ENCODE data around the gene WWP2. TPM values are rescaled to one million over a fixed set of nuclear protein-coding genes. Genes with fewer than 3 reads are reported as not detected.
"Not testable (repeated sequence)": the region's sequence is repeated elsewhere in the genome, so short reads cannot be mapped to it uniquely, and the experiment has no call there.

WWP2 gene
- total and polyA plus RNA-seq, 2 experiments from 2014 or later, result 19.9 to 23.1 TPM

- Histone ChIP-seq H4K20me1 (ENCODE audit: insufficient read depth, poor library complexity, severe bottlenecking) (peaks cover 4% of the 10 kb centered on the region), H3K4me1 (ENCODE audit: insufficient read depth) (peaks cover 11% of the 10 kb centered on the region), H3K4me2 (peak within 1 kb of the TSS; percentile 77), H3K27ac (peak within 1 kb of the TSS; percentile 73), H3K36me3 (replicated peaks; ENCODE audit: insufficient read depth, low read depth) (no peaks in the 10 kb centered on the region), H3K4me3 (peak within 1 kb of the TSS; percentile 52), H3K9me3 (ENCODE audit: low read depth) (no peaks in the 10 kb centered on the region), H2AFZ (peak within 1 kb of the TSS; percentile 81), H3K9me2 (replicated peaks; ENCODE audit: insufficient read depth) (no peaks in the 10 kb centered on the region), H3K27me3 (no peaks in the 10 kb centered on the region), H3K79me2 (peaks cover 45% of the 10 kb centered on the region)
- peak; percentile 99 for DNase-seq (ENCODE audit: low spot score)
- TF ChIP-seq EZH2 (IDR thresholded peaks at IDR 0.05; ENCODE audit: borderline replicate concordance) (no peak), CTCF (IDR thresholded peaks at IDR 0.05; ENCODE audit: poor library complexity) (peak; percentile 99), EZH2phosphoT487 (IDR thresholded peaks at IDR 0.05; ENCODE audit: low read depth, severe bottlenecking, unreplicated experiment) (no peak)
- WGBS (ENCODE audit: low lambda C conversion rate, missing lambda C conversion rate), result under 1% methylated on average over 54 of the region's 58 CpGs
These were observed 7.4 kb upstream of the WWP2 start, which contains the start of gene NOB1 for GRCh38 chr16:69754469-69755310. TSS of gene NOB1 (minus strand) at chr16:69754926. CDS start at chr16:69754910, 16 bp downstream.

GRCh38 chr16:69756705-69757104, 5.4 kb upstream of the WWP2 start:
- H3K4me2 ChIP-seq, result no peak overlapping the region
- TF ChIP-seq EZH2 (IDR thresholded peaks at IDR 0.05; ENCODE audit: borderline replicate concordance) (no peak), CTCF (IDR thresholded peaks at IDR 0.05; ENCODE audit: poor library complexity) (no peak), EZH2phosphoT487 (IDR thresholded peaks at IDR 0.05; ENCODE audit: low read depth, severe bottlenecking, unreplicated experiment) (no peak)
- no peaks in the 10 kb centered on the region for H3K36me3 ChIP-seq (replicated peaks; ENCODE audit: insufficient read depth, low read depth)
- peaks cover 28% of the 10 kb centered on the region for H3K79me2 ChIP-seq
- no peaks in the 10 kb centered on the region for H3K9me3 ChIP-seq (ENCODE audit: low read depth)
- no peak overlapping the region for H3K4me3 ChIP-seq
- DNase-seq (ENCODE audit: low spot score), result no peak
- H3K4me1 ChIP-seq (ENCODE audit: insufficient read depth), result peaks cover 14% of the 10 kb centered on the region
- H3K27me3 ChIP-seq, result no peaks in the 10 kb centered on the region
- WGBS (ENCODE audit: low lambda C conversion rate, missing lambda C conversion rate), result 92% methylated on average over 10 of the region's 10 CpGs
- H3K27ac ChIP-seq, result no peak overlapping the region
- H3K9me2 ChIP-seq (replicated peaks; ENCODE audit: insufficient read depth), result no peaks in the 10 kb centered on the region
- H4K20me1 ChIP-seq (ENCODE audit: insufficient read depth, poor library complexity, severe bottlenecking), result no peaks in the 10 kb centered on the region
- H2AFZ ChIP-seq, result no peak overlapping the region

DNA sequence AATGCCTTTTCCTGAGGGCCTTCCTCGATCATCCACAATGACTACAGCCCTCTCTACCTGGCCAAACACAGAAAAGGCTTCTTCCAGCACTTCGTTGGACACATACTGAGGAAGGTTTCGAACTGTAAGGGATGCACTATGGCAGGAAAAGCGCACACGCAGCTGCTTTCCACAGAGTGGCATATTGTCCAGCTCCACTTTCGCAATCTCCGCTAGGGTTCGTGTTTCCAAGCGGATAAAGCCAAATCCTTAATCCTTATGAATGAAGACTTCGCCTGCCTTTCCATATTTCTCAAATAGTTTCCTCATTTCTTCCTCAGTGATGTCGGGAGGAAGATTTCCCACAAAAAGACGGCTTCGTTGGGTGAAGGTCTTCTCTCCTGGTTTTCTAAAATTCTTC, 4.8 kb upstream of the WWP2 start:
- not testable (repeated sequence) for H3K27me3 ChIP-seq; H3K4me3 ChIP-seq; H3K36me3 ChIP-seq (replicated peaks; ENCODE audit: insufficient read depth, low read depth); H3K27ac ChIP-seq; H3K9me2 ChIP-seq (replicated peaks; ENCODE audit: insufficient read depth); H2AFZ ChIP-seq; H4K20me1 ChIP-seq (ENCODE audit: insufficient read depth, poor library complexity, severe bottlenecking); H3K9me3 ChIP-seq (ENCODE audit: low read depth); H3K4me2 ChIP-seq; DNase-seq (ENCODE audit: low spot score)
- WGBS (ENCODE audit: low lambda C conversion rate, missing lambda C conversion rate), result 91% methylated on average over 13 of the region's 13 CpGs
- Histone ChIP-seq H3K79me2 (peaks cover 22% of the 10 kb centered on the region), H3K4me1 (ENCODE audit: insufficient read depth) (peaks cover 16% of the 10 kb centered on the region)

GRCh38 chr16:69762814-69763598, 874 bp downstream of the WWP2 start:
- Histone ChIP-seq H2AFZ (peak overlapping the region; percentile 67), H3K27me3 (no peaks in the 10 kb centered on the region), H4K20me1 (ENCODE audit: insufficient read depth, poor library complexity, severe bottlenecking) (no peaks in the 10 kb centered on the region), H3K4me1 (ENCODE audit: insufficient read depth) (peaks cover 5% of the 10 kb centered on the region), H3K36me3 (replicated peaks; ENCODE audit: insufficient read depth, low read depth) (no peaks in the 10 kb centered on the region), H3K9me2 (replicated peaks; ENCODE audit: insufficient read depth) (no peaks in the 10 kb centered on the region), H3K9me3 (ENCODE audit: low read depth) (no peaks in the 10 kb centered on the region), H3K27ac (peak overlapping the region; percentile 86), H3K4me3 (peak overlapping the region; percentile 44), H3K79me2 (peaks cover 48% of the 10 kb centered on the region), H3K4me2 (peak overlapping the region; percentile 76)
- TF ChIP-seq CTCF (IDR thresholded peaks at IDR 0.05; ENCODE audit: poor library complexity), result no peak
- TF ChIP-seq EZH2phosphoT487 (IDR thresholded peaks at IDR 0.05; ENCODE audit: low read depth, severe bottlenecking, unreplicated experiment), result no peak
- no peak for TF ChIP-seq EZH2 (IDR thresholded peaks at IDR 0.05; ENCODE audit: borderline replicate concordance)
- WGBS (ENCODE audit: low lambda C conversion rate, missing lambda C conversion rate), result 15% methylated on average over 14 of the region's 14 CpGs
- DNase-seq (ENCODE audit: low spot score), result peak; percentile 61
